GM21529 (cell line): ENCODE results near the gene GARS1.
"Not testable (repeated sequence)": the region's sequence is repeated elsewhere in the genome, so short reads cannot be mapped to it uniquely, and the experiment has no call there.

ENCODE experiments used
- ATAC-seq: cut with Tn5 transposase; IDR thresholded peaks from one replicate; pipeline ENCODE4 v1.9.1; 2021; ENCODE audit not compliant: unreplicated experiment

The GARS1 gene

DNA sequence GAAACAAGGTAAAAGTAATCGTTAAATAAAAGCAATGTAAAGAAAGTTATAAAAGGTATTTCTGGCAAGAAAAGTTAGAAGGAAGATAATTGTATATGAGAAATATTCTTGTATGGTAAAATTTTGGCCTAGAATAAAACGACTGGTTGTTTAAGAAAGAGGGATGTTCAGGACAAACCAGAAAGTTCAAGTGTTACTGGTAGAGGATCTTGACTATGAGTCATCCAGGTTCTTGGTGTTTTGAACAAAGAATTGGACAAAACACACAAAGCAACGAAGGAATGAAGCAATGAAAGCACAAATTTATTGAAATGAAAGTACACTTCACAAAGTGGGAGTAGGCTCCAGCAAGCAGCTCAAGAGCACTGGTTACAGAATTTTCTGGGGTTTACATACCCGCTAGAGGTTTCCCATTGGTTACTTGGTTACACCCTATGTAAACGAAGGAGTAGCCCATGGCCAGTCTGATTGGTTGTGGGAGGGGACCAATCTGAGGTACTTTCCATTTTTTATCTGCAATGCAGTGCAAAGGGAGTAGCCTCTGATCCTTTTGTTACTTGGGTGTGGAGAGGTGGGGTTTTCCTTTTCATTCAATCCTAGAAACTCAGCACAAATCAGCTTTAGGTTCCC is 22.4 kb upstream of the GARS1 start:
- ATAC-seq: no peak

DNA sequence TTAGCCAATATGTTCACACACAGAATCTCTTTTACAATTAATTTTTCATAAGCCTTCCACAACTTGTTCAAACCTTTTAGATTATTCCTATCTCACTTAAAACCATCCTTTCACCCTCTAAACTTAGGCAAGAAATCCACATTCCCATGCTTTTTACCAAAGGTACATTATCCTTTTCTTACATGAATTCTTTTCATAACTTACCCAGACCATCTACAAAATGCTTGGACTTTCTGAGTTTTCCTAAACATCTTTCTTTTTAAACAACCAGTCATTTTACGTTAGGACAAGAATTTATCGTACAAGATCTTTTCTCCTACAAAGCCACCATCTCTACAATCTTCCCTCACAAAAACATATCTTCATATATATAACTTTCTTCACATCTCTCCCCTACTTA is 18.8 kb upstream of the GARS1 start:
- no peak for ATAC-seq

DNA sequence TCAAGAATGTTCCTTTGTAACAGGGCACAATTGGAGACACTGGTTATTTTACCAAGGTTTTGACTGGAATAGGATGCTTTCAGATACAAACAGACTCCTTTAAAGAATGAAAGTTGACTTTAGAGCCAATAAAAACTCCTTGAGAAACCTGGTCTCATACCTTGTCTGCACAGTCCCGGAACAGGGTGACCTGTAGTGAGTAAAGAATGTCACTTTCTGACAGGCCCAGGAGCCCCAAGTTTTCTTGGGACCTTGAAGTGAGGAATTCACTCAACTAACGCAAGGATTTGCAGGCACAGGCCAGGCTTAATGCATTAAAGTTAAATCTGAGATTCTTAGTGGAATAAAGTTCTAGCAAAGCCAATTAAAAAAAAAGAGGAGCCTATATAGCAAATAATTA is 11.5 kb upstream of the GARS1 start:
- no peak for ATAC-seq

DNA sequence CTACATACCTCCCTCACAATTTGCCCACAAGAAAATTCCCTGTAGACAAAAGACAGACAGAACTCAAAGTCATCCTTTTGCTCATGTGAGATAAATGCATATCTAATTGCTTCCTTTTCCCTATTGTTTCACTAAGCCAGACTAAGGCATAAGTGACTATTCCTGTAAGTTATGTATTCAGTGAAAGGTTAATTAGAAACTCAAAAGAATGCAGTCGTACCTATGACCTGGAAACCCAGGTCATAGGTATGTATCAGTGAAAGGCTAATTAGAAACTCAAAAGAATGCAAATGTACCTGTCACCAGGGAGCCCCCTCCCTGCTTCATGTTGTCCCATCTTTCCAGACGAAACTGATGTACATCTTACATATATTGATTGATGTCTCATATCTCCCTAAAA is 10.3 kb upstream of the GARS1 start:
- ATAC-seq: no peak

DNA sequence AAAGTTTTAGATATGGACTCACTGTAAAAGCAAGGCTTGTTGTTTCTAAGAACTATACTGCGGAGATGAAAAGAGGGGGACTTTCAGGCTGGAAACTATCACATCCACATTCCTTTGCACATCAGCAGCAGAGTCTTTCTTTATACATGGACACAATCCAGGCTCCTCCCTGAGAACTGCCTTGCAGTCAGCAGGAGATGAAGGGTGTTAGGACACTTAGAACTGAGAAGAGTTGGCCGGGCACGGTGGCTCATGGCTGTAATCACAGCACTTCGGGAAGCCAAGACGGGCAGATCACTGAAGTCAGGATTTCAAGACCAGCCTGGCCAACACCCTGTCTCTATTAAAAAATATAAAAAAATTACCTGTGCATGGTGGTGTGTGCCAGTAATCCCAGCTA is 9.7 kb upstream of the GARS1 start:
- ATAC-seq: no peak

DNA sequence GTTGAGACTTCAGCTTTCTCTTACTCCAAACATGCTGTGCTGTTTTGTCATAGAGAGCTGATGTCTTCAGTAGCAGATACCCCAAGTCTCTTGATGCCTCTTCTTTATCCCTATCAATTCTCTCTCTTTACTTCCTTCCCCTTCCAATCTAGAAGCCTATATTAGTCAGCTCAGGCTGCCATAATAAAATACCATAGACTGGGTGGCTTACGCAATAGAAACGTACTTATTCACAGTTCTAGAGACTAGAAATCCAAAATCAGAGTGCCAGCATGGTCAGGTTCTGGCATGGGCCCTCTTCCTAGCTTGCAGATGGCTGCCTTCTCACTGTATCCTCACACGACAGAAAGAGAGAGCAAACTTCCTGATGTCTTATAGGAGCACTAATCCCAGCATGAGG is 9.0 kb upstream of the GARS1 start:
- ATAC-seq: no peak

DNA sequence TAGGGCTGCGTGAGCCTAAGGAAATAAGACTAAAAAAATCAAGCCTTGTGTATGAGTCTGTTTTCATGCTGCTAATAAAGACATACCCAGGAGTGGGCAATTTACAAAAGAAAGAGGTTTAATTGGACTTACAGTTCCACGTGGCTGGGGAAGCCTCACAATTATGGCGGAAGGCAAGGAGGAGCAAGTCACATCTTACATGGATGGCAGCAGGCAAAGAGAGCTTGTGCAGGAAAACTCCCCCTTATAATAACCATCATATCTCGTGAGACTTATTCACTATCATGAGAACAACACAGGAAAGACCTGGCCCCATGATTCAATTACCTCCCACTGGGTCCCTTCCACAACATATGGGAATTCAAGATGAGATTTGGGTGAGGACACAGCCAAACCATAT is 7.1 kb upstream of the GARS1 start:
- not testable (repeated sequence) for ATAC-seq

DNA sequence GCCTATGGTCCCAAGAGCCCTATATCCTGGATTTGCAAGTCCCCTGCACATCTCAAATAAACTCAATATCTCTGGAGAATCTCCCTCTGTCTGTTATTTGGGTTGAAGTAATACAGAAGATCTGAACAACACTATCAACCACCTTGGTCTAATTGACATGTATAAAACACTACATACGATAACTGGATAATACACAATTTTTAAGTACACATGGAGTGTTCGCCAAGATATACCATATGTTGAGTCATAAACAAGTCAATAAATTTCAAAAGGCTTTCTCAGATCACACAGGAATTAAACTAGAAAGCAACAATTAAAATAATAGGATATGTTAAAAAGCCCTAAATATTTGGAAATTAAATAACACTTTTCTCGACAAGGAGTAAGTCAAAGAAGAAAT is 5.6 kb upstream of the GARS1 start:
- ATAC-seq: no peak

DNA sequence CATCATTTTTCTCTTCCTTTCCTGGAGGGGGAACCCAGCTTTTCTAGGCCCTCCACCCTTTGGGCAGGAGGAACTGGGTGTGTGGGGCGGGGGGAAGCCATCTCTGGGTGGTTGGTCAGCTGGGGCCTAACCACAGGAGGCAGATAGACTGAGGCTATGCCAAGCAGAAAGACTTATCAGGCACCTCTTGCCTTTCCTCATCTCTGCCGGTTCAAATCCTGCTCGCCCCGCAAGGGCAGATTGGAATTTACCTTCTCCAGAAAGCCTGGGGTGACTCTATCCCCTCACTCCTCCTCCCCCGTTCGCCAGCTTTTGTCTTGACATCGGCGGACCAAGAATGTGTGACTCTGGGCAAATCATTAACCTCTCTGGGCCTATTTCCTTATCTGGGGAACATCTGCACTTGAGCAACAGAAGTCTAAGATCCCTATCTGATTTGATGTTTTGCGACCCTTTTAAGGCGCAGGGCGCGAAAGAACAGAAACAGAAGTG is 584 bp upstream of the GARS1 start:
- peak; percentile 33 for ATAC-seq

DNA sequence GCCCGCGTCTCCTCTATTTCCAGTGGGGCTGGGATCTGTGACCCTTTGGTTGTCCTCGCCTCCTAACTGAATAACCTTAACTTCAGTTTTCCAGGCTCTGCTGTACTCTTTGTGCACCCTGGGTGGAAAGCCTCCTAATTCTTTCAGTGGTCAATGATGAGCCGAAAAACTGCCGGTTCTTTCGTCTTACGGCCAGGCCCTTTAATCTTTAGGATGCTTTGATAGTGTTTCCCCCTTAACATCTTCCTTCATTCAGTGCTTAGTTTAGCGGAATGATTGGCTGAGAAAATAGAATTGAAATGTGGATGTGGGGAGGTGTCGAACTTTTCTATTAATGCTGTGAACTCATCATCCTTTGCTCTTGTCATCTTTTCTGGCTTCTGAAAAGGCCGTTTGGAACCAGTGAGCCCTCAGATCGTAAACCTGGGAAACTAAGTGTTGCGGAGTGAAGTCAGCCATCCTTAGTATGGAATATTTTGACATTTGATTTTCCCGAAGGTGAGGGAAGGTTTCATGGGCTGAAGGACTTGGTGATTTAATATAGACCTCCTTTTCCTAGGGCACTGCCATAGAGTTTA is 847 bp downstream of the GARS1 start:
- peak; percentile 0 for ATAC-seq

DNA sequence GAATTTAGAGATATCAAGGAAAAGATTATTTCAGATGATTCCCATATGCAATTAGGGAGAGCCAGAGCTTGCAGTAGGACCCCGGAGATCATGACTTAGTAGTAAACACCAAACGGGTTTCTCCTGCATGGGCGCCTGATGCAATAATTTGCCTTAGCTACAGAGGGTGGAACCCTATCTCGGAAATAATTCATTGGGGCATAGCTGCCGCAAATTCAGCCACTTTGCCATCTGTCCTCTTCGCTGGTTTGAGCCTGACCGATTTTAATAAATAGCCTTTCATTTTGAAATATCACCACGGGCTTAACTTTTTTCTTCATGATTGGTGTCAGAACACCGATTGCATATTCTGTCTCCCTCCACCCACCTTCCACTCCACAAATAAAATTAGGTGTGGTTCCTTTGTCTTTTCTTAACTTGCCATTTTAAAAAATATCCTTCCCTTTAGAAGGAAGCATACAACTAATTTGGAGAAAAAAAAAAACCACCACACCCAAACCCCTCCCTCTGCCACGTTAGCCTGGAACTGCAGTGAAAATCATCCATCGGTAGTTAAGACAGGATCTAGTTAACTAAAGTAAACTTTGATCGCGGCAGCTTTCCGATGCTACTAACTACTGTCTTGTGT is 1.4 kb downstream of the GARS1 start:
- no peak for ATAC-seq

DNA sequence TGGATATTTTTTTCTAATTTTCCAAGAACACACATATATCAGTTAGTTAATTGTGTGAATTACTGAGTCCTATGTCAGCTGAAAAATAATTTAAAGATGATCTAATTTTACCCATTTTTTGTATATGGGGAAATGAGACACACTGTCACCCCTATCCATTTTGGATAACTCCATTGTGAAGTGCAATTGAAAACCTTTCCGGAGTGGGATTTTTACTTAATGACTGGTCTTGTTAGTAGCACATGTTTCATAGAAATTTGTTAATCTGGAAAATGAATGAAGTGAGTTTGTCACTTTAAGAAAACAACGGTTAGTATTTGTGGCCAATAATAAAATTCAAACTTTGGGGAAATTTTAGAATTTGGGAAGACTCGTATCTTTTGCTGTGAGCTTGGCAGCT is 2.0 kb downstream of the GARS1 start:
- ATAC-seq: no peak

DNA sequence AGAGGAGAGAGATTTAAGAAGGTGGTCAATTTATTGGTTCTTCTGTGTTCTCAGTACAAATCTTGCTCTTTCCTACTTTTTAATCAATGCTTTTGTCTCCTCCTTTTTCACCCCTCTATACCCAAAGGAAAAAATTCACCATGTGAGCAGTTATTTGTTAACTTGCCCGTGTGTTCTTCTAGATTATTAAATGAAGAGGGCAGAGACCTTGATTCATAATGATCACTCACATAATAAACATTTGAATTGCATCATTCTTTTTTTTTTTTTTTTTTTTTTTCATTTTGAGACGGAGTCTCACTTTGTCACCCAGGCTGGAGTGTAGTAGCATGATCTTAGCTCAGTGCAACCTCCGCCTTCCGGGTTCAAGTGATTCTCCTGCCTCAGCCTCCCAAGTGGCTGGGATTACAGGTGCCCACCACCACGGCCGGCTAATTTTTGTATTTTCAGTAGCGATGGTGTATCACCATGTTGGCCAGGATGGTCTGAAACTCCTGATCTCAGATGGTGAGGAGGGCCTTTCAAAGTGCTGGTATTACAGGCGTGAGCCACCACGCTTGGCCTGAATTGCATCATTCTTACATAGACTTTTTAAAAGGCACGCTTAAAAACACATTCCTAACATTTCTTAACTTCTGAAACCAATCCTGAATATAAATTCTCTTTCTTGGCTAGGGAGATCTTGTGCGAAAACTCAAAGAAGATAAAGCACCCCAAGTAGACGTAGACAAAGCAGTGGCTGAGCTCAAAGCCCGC is 3.6 kb downstream of the GARS1 start:
- no peak for ATAC-seq

DNA sequence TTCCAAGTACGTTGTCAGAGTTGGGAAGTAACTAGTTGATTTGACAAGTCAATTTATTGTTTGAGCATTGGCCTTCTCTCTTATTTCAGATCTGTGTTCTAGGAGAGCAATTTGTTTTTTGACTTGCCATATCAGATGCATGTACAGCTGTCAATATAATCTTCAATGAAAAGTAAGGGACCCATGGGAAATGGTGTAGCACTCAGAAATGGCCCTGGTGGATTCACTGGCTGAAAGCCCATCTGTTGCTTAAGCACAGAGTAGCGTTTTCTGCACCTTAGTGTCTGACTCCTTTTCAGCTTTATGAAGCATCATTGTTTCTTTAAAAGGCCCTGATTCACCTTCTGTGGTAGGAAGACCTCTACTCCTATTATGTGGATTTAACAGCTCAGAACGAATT is 10.2 kb downstream of the GARS1 start:
- ATAC-seq: no peak

DNA sequence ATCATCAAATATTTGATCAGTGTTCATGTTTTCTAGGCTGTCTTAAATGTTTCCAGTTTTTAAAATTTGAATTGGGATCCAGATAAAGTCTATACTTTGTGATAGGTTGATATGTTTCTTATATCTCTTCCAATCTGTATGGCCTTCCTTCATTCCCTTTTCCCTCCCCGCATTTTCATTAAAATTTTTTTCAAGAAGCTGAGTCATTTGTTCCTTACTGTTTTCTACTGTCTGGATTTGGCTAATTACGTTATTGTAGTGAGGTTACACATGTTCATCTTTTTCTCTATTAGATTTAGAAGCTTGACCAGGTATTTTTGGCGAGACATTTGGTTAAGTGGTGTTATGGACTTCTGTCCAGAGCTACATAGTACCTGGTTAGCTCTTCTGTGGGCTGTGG is 11.2 kb downstream of the GARS1 start:
- ATAC-seq: no peak

DNA sequence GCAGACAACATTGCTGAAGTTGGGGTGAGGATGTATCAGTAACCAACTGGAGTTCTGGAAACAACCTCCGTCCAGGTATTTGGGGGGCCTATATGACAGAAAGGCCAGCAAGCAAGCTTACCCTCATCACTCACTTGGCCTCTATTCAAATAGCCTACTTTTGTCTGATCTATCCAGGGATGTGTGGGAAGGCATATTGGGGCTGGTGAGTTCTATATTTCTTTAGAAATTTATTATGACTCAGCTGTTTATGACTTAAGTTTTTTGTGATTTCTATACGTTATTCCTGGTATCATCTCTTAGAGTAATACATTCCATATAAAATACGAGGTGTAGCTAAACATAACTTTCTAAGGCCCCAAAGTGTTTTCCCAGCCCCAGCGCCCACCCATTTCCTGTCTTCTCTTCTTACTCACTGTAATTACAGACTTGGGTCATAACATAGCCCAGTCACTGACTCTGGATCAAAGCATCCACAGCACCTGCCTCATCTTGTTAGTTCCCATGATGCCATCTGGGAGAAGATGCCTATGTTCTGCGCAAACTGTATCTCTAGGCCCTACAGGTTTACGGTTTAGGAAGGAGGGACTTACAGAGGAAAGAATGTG is 18.1 kb downstream of the GARS1 start:
- ATAC-seq: no peak

DNA sequence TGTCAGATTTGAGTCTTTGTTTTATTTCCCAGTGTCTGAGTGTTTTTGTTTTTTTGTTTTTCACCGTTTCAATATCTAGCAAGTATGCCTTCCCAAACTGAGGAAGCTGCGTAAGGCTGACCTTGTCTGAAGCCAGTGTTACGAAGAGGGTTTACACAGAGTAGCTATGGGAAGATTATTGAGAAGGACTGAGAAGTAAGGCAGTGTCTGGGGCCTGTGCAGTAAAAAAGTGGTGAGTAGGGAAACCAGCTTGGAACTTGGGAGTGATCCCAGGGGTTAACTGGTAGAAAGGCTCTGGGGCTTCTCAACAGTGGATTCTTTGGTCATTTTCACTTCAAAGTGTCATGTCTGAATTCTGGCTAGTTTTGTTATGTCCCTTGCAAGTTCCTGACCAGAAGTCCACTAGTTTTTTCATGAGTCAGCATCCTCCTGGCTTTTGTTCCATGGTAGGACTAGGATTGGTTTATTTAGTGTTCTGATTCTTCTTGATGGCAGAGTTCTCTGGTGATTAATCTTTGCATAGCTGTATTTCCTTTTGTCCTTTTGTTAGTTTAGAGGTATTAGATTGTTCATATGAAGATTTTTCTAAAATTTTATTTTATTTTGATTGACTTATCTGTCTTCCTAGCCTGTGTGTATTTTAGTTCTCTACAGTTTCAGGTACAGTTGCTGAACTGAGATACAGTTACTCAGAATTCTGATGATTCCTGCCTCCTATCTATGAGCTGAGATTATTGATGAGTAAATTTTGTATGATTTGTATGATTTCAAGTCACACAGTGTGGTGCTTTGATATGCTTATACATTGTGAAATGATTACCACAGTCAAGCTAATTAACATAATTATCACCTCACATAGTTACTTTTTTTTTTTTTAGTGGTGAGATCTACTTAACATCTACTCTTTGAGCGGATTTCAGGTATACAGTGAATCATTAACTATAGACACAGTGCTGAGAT is 19.0 kb downstream of the GARS1 start:
- ATAC-seq: no peak

DNA sequence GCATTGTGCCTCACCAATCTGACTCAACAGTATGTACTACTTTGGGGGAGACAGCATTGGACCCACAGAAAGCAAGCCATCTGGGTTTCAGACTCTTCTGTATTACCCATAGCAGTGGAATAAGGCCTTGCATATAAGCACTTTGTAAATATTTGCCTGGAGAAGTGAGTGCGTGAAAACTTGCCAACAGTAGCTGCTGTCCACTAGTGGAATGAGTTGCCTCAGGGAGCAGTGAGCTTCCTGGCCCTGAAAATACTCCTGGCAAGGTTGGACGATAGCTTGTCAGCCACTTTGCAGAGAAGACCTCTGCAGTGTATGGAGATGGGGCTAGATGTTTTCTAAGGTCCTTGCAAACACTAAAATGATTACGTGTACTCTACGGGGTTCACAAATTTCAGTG is 21.6 kb downstream of the GARS1 start:
- ATAC-seq: no peak

DNA sequence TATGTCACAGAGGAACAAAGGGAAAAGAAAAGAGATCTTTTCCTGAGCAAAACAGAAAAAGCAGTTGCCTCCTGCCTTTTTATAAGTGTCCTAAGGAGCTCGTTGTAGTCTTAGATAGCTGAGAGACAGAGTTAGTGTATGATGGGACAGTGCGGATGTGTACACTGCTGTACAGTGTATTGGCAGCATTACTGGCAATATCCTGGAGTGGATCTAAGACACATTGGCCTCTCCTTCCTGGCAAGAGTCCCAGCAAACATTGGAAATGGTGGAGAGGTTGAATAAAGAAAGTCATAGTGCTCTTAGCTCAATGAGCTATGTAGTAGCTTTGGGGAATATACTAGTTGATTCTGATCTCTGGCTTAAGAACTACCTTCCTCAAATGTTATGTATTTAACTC is 22.7 kb downstream of the GARS1 start:
- no peak for ATAC-seq

DNA sequence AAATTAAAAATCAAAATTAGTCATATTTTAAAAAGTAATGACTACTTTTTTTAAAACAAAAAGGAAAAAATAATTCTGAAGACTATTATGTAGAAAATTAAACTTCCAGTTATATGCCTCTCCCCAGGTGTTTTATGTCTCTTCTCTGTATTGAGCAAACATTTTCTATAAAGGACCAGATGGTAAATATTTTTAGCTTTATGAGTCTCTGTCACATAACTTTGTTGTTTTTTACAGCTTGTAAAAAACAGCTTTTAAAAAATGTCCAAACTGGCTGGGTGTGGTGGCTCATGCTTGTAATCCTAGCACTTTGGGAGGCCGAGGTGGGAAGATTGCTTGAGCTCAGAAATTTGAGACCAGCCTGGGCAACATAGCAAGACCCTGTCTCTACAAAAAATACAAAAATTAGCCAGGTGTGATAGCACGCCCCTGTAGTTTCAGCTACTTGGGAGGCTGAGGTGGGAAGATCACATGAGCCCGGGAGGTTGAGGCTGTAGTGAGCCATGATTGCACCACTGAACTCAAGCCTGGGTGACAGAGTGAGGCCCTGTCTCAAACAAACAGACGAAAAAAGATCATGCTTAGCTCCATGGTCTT is 23.5 kb downstream of the GARS1 start:
- ATAC-seq: no peak
